ENCODE measurements around the gene SETD7. TPM values are rescaled to one million over a fixed set of nuclear protein-coding genes. Genes with fewer than 3 reads are reported as not detected.

SETD7 gene
- total and polyA plus RNA-seq, 2 donors (not counting 1 experiment from before 2014, with no cell fraction given): 37.5 to 80.8 TPM

DNA sequence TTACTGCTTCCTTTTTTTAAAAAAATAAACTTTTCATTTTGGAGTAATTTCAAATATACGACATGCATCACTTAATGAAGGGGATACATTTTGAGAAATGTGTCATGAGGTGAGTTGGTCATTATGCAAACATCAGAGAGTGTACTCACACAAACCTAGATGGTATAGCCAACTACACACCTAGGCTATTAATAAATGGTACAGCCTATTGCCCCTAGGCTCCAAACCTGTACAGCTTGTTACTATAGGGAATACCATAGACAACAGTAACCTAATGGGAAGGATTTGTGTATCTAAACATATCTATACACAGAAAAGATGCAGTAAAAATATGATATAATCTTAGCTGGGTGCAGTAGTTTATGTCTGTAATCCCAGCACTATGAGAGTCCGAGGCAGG lies 29.1 kb downstream of the SETD7 start:
- DNase-seq (ENCODE audit: low read depth in 2 of 2): no peak
- peaks cover 2% of the 10 kb centered on the region for H3K36me3 ChIP-seq (ENCODE audit: control insufficient read depth, insufficient read depth, low read length)

DNA sequence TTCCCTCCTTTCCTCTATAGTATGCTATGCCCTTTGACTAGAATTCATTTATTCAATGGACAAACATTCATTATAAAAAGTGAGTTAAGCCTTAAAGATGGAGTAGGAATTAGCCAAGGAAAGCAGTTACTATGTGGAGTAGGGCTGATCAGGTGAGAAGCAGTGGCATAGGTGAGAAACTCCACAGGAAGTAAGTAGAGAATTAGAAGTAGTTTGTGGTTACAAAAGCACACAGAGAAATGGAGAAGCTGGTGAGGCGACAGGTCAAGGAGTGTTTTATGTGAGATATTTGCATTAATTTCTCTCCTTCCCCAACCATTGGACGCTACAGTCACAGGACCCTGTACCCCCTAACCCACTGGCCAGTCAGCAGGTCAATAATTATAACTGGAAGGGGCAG lies 30.6 kb downstream of the SETD7 start:
- H3K4me2 ChIP-seq (ENCODE audit: extremely low read depth, insufficient read depth, low read length): no peak overlapping the region
- no peak overlapping the region for H3K4me3 ChIP-seq (replicated peaks in 1 of 4; ENCODE audit: control extremely low read depth in 1 of 4, insufficient read depth in 1 of 4, low read depth in 3 of 4, low read length in 4 of 4)
- H3K79me2 ChIP-seq (ENCODE audit: control insufficient read depth, insufficient read depth, low read length): no peaks in the 10 kb centered on the region
- peaks cover 6% of the 10 kb centered on the region for H3K36me3 ChIP-seq (ENCODE audit: control insufficient read depth, insufficient read depth, low read length)
- H3K27ac ChIP-seq (ENCODE audit: insufficient read depth, low read length): no peak overlapping the region
- no peak overlapping the region for H3K9ac ChIP-seq (ENCODE audit: insufficient read depth, low read length)
- peaks cover 9% of the 10 kb centered on the region for H3K4me1 ChIP-seq (ENCODE audit: control insufficient read depth, extremely low read depth, insufficient read depth, low read length)
- H4K20me1 ChIP-seq (ENCODE audit: control insufficient read depth, extremely low read depth, insufficient read depth, low read length): no peaks in the 10 kb centered on the region
- H3K27me3 ChIP-seq (ENCODE audit: control insufficient read depth, insufficient read depth, low read length): no peaks in the 10 kb centered on the region
- TF ChIP-seq, protein P1, sequence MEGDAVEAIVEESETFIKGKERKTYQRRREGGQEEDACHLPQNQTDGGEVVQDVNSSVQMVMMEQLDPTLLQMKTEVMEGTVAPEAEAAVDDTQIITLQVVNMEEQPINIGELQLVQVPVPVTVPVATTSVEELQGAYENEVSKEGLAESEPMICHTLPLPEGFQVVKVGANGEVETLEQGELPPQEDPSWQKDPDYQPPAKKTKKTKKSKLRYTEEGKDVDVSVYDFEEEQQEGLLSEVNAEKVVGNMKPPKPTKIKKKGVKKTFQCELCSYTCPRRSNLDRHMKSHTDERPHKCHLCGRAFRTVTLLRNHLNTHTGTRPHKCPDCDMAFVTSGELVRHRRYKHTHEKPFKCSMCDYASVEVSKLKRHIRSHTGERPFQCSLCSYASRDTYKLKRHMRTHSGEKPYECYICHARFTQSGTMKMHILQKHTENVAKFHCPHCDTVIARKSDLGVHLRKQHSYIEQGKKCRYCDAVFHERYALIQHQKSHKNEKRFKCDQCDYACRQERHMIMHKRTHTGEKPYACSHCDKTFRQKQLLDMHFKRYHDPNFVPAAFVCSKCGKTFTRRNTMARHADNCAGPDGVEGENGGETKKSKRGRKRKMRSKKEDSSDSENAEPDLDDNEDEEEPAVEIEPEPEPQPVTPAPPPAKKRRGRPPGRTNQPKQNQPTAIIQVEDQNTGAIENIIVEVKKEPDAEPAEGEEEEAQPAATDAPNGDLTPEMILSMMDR (conservative IDR thresholded peaks at IDR 0.05 in 1 of 2, IDR thresholded peaks at IDR 0.05 in 1 of 2; ENCODE audit: low read depth in 1 of 2, low read length in 2 of 2): no peak
- TF ChIP-seq EZH2 (IDR thresholded peaks at IDR 0.05; ENCODE audit: low read length, missing control alignments): no peak
- H2AFZ ChIP-seq (ENCODE audit: low read length): no peak overlapping the region
- no peak for DNase-seq (ENCODE audit: low read depth in 2 of 2)
- no peaks in the 10 kb centered on the region for H3K9me3 ChIP-seq (ENCODE audit: control insufficient read depth, insufficient read depth, low read depth, low read length)

More for the DNA sequence above, 29.1 kb downstream of the SETD7 start:
- peaks cover 9% of the 10 kb centered on the region for H3K4me1 ChIP-seq (ENCODE audit: control insufficient read depth, extremely low read depth, insufficient read depth, low read length)
- H3K27ac ChIP-seq (ENCODE audit: insufficient read depth, low read length): no peak overlapping the region
- H4K20me1 ChIP-seq (ENCODE audit: control insufficient read depth, extremely low read depth, insufficient read depth, low read length): no peaks in the 10 kb centered on the region
- H3K9me3 ChIP-seq (ENCODE audit: control insufficient read depth, insufficient read depth, low read depth, low read length): no peaks in the 10 kb centered on the region
- no peak for TF ChIP-seq EZH2 (IDR thresholded peaks at IDR 0.05; ENCODE audit: low read length, missing control alignments)
- TF ChIP-seq, protein P1 (conservative IDR thresholded peaks at IDR 0.05 in 1 of 2, IDR thresholded peaks at IDR 0.05 in 1 of 2; ENCODE audit: low read depth in 1 of 2, low read length in 2 of 2): no peak
- no peaks in the 10 kb centered on the region for H3K79me2 ChIP-seq (ENCODE audit: control insufficient read depth, insufficient read depth, low read length)
- H3K9ac ChIP-seq (ENCODE audit: insufficient read depth, low read length): no peak overlapping the region
- no peak overlapping the region for H3K4me2 ChIP-seq (ENCODE audit: extremely low read depth, insufficient read depth, low read length)
- H3K27me3 ChIP-seq (ENCODE audit: control insufficient read depth, insufficient read depth, low read length): no peaks in the 10 kb centered on the region
- H3K4me3 ChIP-seq (replicated peaks in 1 of 4; ENCODE audit: control extremely low read depth in 1 of 4, insufficient read depth in 1 of 4, low read depth in 3 of 4, low read length in 4 of 4): no peak overlapping the region
- no peak overlapping the region for H2AFZ ChIP-seq (ENCODE audit: low read length)

DNA sequence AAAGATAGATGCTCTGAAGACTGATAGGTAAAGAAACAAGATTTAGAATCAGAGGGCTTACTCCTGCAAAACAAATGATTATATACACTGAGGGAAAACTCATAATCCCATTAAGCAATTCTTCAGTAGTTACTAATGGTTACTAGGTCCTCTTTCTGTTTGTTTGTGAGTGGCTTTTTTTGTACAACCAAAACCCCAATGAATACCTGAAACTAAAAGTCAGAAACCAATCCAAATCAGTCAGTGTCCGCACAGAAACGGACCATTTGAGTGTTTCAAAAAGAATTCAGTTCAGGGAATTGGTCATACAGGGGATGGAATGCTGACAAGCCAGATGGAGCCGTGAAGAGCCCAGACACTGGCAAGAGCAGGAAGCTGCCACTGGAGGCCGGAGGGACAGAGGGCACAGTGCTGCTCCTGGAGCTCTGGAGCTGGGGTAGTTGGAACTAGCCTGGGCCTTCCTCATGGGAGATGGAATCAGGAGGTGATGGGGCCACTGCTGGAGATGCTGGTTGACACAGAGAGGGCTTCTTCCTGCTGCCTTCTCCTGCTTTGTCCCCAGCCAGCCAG lies 31.9 kb downstream of the SETD7 start:
- Histone ChIP-seq H3K79me2 (ENCODE audit: control insufficient read depth, insufficient read depth, low read length) (no peaks in the 10 kb centered on the region), H2AFZ (ENCODE audit: low read length) (no peak overlapping the region), H3K4me3 (replicated peaks in 1 of 4; ENCODE audit: control extremely low read depth in 1 of 4, insufficient read depth in 1 of 4, low read depth in 3 of 4, low read length in 4 of 4) (no peak overlapping the region), H3K27me3 (ENCODE audit: control insufficient read depth, insufficient read depth, low read length) (no peaks in the 10 kb centered on the region), H3K27ac (ENCODE audit: insufficient read depth, low read length) (no peak overlapping the region), H3K4me2 (ENCODE audit: extremely low read depth, insufficient read depth, low read length) (no peak overlapping the region), H3K4me1 (ENCODE audit: control insufficient read depth, extremely low read depth, insufficient read depth, low read length) (peaks cover 7% of the 10 kb centered on the region), H4K20me1 (ENCODE audit: control insufficient read depth, extremely low read depth, insufficient read depth, low read length) (no peaks in the 10 kb centered on the region), H3K9me3 (ENCODE audit: control insufficient read depth, insufficient read depth, low read depth, low read length) (no peaks in the 10 kb centered on the region), H3K36me3 (ENCODE audit: control insufficient read depth, insufficient read depth, low read length) (peaks cover 6% of the 10 kb centered on the region), H3K9ac (ENCODE audit: insufficient read depth, low read length) (no peak overlapping the region)
- TF ChIP-seq, protein P1 (conservative IDR thresholded peaks at IDR 0.05 in 1 of 2, IDR thresholded peaks at IDR 0.05 in 1 of 2; ENCODE audit: low read depth in 1 of 2, low read length in 2 of 2): no peak
- TF ChIP-seq EZH2 (IDR thresholded peaks at IDR 0.05; ENCODE audit: low read length, missing control alignments): no peak
- peak in 1 of 2 donors; percentile 41 for DNase-seq (ENCODE audit: low read depth in 2 of 2)

All from fibroblast of lung (primary cell).